ENCODE data around the gene COL23A1.

DNA sequence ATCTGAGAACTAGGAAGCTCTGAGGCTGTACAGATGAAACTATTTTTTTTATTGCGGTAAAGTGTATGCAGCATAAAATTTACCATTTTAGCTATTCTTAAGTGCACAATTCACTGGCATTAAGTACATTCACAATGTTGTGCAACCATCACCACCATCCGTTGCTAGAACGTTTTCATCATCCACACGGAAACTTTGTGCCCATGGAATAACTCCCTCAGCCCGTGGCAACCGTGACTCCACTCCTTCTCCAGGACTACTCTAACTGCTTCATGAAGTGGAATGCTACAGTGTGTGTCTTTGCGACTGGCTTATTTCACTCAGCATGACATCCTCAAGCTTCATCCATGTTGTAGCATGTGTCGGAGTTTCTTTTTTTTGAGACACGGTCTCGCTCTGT lies 57.1 kb downstream of the COL23A1 start:
- TF ChIP-seq, protein P1, sequence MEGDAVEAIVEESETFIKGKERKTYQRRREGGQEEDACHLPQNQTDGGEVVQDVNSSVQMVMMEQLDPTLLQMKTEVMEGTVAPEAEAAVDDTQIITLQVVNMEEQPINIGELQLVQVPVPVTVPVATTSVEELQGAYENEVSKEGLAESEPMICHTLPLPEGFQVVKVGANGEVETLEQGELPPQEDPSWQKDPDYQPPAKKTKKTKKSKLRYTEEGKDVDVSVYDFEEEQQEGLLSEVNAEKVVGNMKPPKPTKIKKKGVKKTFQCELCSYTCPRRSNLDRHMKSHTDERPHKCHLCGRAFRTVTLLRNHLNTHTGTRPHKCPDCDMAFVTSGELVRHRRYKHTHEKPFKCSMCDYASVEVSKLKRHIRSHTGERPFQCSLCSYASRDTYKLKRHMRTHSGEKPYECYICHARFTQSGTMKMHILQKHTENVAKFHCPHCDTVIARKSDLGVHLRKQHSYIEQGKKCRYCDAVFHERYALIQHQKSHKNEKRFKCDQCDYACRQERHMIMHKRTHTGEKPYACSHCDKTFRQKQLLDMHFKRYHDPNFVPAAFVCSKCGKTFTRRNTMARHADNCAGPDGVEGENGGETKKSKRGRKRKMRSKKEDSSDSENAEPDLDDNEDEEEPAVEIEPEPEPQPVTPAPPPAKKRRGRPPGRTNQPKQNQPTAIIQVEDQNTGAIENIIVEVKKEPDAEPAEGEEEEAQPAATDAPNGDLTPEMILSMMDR (IDR thresholded peaks at IDR 0.05), result no peak
- TF ChIP-seq GATA3 (IDR thresholded peaks at IDR 0.05; ENCODE audit: borderline replicate concordance), result no peak
- TF ChIP-seq, protein P2, sequence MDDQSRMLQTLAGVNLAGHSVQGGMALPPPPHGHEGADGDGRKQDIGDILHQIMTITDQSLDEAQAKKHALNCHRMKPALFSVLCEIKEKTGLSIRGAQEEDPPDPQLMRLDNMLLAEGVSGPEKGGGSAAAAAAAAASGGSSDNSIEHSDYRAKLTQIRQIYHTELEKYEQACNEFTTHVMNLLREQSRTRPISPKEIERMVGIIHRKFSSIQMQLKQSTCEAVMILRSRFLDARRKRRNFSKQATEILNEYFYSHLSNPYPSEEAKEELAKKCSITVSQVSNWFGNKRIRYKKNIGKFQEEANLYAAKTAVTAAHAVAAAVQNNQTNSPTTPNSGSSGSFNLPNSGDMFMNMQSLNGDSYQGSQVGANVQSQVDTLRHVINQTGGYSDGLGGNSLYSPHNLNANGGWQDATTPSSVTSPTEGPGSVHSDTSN (IDR thresholded peaks at IDR 0.05), result no peak
- no peak for TF ChIP-seq POLR2A (IDR thresholded peaks at IDR 0.05; ENCODE audit: low read length)
- TF ChIP-seq RFX5 (IDR thresholded peaks at IDR 0.05), result no peak
- TF ChIP-seq JUN (IDR thresholded peaks at IDR 0.05), result no peak
- TF ChIP-seq SMC3 (IDR thresholded peaks at IDR 0.05), result no peak
- TF ChIP-seq CEBPB (IDR thresholded peaks at IDR 0.05), result no peak
- TF ChIP-seq, protein P3, sequence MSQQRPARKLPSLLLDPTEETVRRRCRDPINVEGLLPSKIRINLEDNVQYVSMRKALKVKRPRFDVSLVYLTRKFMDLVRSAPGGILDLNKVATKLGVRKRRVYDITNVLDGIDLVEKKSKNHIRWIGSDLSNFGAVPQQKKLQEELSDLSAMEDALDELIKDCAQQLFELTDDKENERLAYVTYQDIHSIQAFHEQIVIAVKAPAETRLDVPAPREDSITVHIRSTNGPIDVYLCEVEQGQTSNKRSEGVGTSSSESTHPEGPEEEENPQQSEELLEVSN (IDR thresholded peaks at IDR 0.05; ENCODE audit: borderline replicate concordance, low read depth), result no peak
- no peak for TF ChIP-seq EHF (CRISPR knock-in tag; IDR thresholded peaks at IDR 0.05)
- no peak for TF ChIP-seq RNF2 (IDR thresholded peaks at IDR 0.05; ENCODE audit: borderline replicate concordance, low read depth)
- no peak for TF ChIP-seq KDM1A (IDR thresholded peaks at IDR 0.05; ENCODE audit: low read depth)
- TF ChIP-seq MAFK (IDR thresholded peaks at IDR 0.05; ENCODE audit: partially characterized antibody), result no peak
- TF ChIP-seq BHLHE40 (IDR thresholded peaks at IDR 0.05; ENCODE audit: low read depth, low read length), result no peak

All from A549 (cell line).